ENCODE data around the gene DHFR2.
"Not testable (repeated sequence)": the region's sequence is repeated elsewhere in the genome, so short reads cannot be mapped to it uniquely, and the experiment has no call there.

DHFR2 gene

GRCh38 chr3:94081884-94082283 lies 19.2 kb upstream of the DHFR2 start:
- ATAC-seq (replicated peaks; ENCODE audit: extremely low read depth, poor library complexity, severe bottlenecking) (no peak), DNase-seq (ENCODE audit: low spot score in 2 of 2) (no peak)
- no peaks in the 10 kb centered on the region for H3K9me3 Mint-ChIP-seq
- peaks cover 26% of the 10 kb centered on the region for H3K4me1 Mint-ChIP-seq
- H3K27me3 Mint-ChIP-seq: no peaks in the 10 kb centered on the region
- H3K27ac Mint-ChIP-seq (ENCODE audit: low read depth): no peak overlapping the region
- H3K36me3 Mint-ChIP-seq (ENCODE audit: insufficient read depth): peaks cover 10% of the 10 kb centered on the region
- no peak overlapping the region for H3K4me3 Mint-ChIP-seq

- not testable (repeated sequence) for H3K4me3 Mint-ChIP-seq; H3K27me3 Mint-ChIP-seq; H3K9me3 Mint-ChIP-seq; DNase-seq (ENCODE audit: low spot score in 2 of 2); H3K27ac Mint-ChIP-seq (ENCODE audit: low read depth); ATAC-seq (replicated peaks; ENCODE audit: extremely low read depth, poor library complexity, severe bottlenecking)
- Mint-ChIP-seq H3K4me1 (peaks cover 30% of the 10 kb centered on the region), H3K36me3 (ENCODE audit: insufficient read depth) (peaks cover 16% of the 10 kb centered on the region)
Observed at GRCh38 chr3:94080552-94080951, 17.8 kb upstream of the DHFR2 start.

GRCh38 chr3:94076055-94076454 lies 13.3 kb upstream of the DHFR2 start:
- Mint-ChIP-seq H3K27me3 (no peaks in the 10 kb centered on the region), H3K27ac (ENCODE audit: low read depth) (no peak overlapping the region), H3K4me1 (peaks cover 67% of the 10 kb centered on the region), H3K4me3 (no peak overlapping the region), H3K9me3 (no peaks in the 10 kb centered on the region), H3K36me3 (ENCODE audit: insufficient read depth) (peaks cover 14% of the 10 kb centered on the region)
- DNase-seq (ENCODE audit: low spot score in 2 of 2): no peak
- no peak for ATAC-seq (replicated peaks; ENCODE audit: extremely low read depth, poor library complexity, severe bottlenecking)

GRCh38 chr3:94071713-94072284 lies 9.1 kb upstream of the DHFR2 start:
- H3K4me1 Mint-ChIP-seq: peaks cover 61% of the 10 kb centered on the region

GRCh38 chr3:94070341-94070911 lies 7.7 kb upstream of the DHFR2 start:
- no peak for ATAC-seq (replicated peaks; ENCODE audit: extremely low read depth, poor library complexity, severe bottlenecking)

More at GRCh38 chr3:94071713-94072284, 9.1 kb upstream of the DHFR2 start:
- Mint-ChIP-seq H3K36me3 (ENCODE audit: insufficient read depth) (peaks cover 19% of the 10 kb centered on the region), H3K9me3 (no peaks in the 10 kb centered on the region), H3K27me3 (no peaks in the 10 kb centered on the region), H3K27ac (ENCODE audit: low read depth) (no peak overlapping the region), H3K4me3 (no peak overlapping the region)
- DNase-seq (ENCODE audit: low spot score in 2 of 2): no peak
- ATAC-seq (replicated peaks; ENCODE audit: extremely low read depth, poor library complexity, severe bottlenecking): no peak

GRCh38 chr3:94069194-94069813 lies 6.6 kb upstream of the DHFR2 start:
- DNase-seq (ENCODE audit: low spot score in 2 of 2): no peak
- Mint-ChIP-seq H3K27ac (ENCODE audit: low read depth) (no peak overlapping the region), H3K4me1 (peaks cover 67% of the 10 kb centered on the region), H3K36me3 (ENCODE audit: insufficient read depth) (peaks cover 8% of the 10 kb centered on the region), H3K9me3 (no peaks in the 10 kb centered on the region), H3K4me3 (no peak overlapping the region), H3K27me3 (no peaks in the 10 kb centered on the region)
- no peak for ATAC-seq (replicated peaks; ENCODE audit: extremely low read depth, poor library complexity, severe bottlenecking)

More at GRCh38 chr3:94070341-94070911, 7.7 kb upstream of the DHFR2 start:
- H3K4me3 Mint-ChIP-seq: no peak overlapping the region
- no peak for DNase-seq (ENCODE audit: low spot score in 2 of 2)
- H3K4me1 Mint-ChIP-seq: peaks cover 68% of the 10 kb centered on the region
- no peaks in the 10 kb centered on the region for H3K27me3 Mint-ChIP-seq
- H3K9me3 Mint-ChIP-seq: no peaks in the 10 kb centered on the region
- H3K27ac Mint-ChIP-seq (ENCODE audit: low read depth): no peak overlapping the region
- H3K36me3 Mint-ChIP-seq (ENCODE audit: insufficient read depth): peaks cover 10% of the 10 kb centered on the region

- DNase-seq (ENCODE audit: low spot score in 2 of 2) (no peak), ATAC-seq (replicated peaks; ENCODE audit: extremely low read depth, poor library complexity, severe bottlenecking) (no peak)
- Mint-ChIP-seq H3K4me3 (no peak overlapping the region), H3K9me3 (no peaks in the 10 kb centered on the region), H3K27me3 (no peaks in the 10 kb centered on the region), H3K4me1 (peaks cover 59% of the 10 kb centered on the region), H3K36me3 (ENCODE audit: insufficient read depth) (peaks cover 19% of the 10 kb centered on the region), H3K27ac (ENCODE audit: low read depth) (peak overlapping the region; percentile 40)
Observed at GRCh38 chr3:94066506-94067500, 4.1 kb upstream of the DHFR2 start.

- peaks cover 19% of the 10 kb centered on the region for H3K36me3 Mint-ChIP-seq (ENCODE audit: insufficient read depth)
- H3K27me3 Mint-ChIP-seq: no peaks in the 10 kb centered on the region
- no peak overlapping the region for H3K4me3 Mint-ChIP-seq
- H3K9me3 Mint-ChIP-seq: no peaks in the 10 kb centered on the region
- peak overlapping the region; percentile 40 for H3K27ac Mint-ChIP-seq (ENCODE audit: low read depth)
- ATAC-seq (replicated peaks; ENCODE audit: extremely low read depth, poor library complexity, severe bottlenecking): no peak
- no peak for DNase-seq (ENCODE audit: low spot score in 2 of 2)
- H3K4me1 Mint-ChIP-seq: peaks cover 56% of the 10 kb centered on the region
Observed at GRCh38 chr3:94065819-94066480, 3.2 kb upstream of the DHFR2 start.

GRCh38 chr3:94065122-94065521 lies 2.4 kb upstream of the DHFR2 start:
- DNase-seq (ENCODE audit: low spot score in 2 of 2) (no peak), ATAC-seq (replicated peaks; ENCODE audit: extremely low read depth, poor library complexity, severe bottlenecking) (no peak)
- H3K36me3 Mint-ChIP-seq (ENCODE audit: insufficient read depth): peaks cover 17% of the 10 kb centered on the region
- peaks cover 56% of the 10 kb centered on the region for H3K4me1 Mint-ChIP-seq
- H3K27ac Mint-ChIP-seq (ENCODE audit: low read depth): peak overlapping the region; percentile 4
- H3K4me3 Mint-ChIP-seq: peak overlapping the region; percentile 16
- no peaks in the 10 kb centered on the region for H3K9me3 Mint-ChIP-seq
- no peaks in the 10 kb centered on the region for H3K27me3 Mint-ChIP-seq

GRCh38 chr3:94064243-94064860 lies 1.6 kb upstream of the DHFR2 start:
- peaks cover 20% of the 10 kb centered on the region for H3K36me3 Mint-ChIP-seq (ENCODE audit: insufficient read depth)
- peak overlapping the region; percentile 96 for H3K4me3 Mint-ChIP-seq
- H3K27ac Mint-ChIP-seq (ENCODE audit: low read depth): peak overlapping the region; percentile 99
- DNase-seq (ENCODE audit: low spot score in 2 of 2) (no peak), ATAC-seq (replicated peaks; ENCODE audit: extremely low read depth, poor library complexity, severe bottlenecking) (no peak)
- H3K9me3 Mint-ChIP-seq: no peaks in the 10 kb centered on the region
- peaks cover 54% of the 10 kb centered on the region for H3K4me1 Mint-ChIP-seq
- no peaks in the 10 kb centered on the region for H3K27me3 Mint-ChIP-seq

GRCh38 chr3:94063496-94064119 lies 892 bp upstream of the DHFR2 start:
- Mint-ChIP-seq H3K4me3 (peak overlapping the region; percentile 96), H3K36me3 (ENCODE audit: insufficient read depth) (peaks cover 23% of the 10 kb centered on the region), H3K4me1 (peaks cover 48% of the 10 kb centered on the region), H3K27ac (ENCODE audit: low read depth) (peak overlapping the region; percentile 99), H3K9me3 (no peaks in the 10 kb centered on the region), H3K27me3 (no peaks in the 10 kb centered on the region)
- no peak for ATAC-seq (replicated peaks; ENCODE audit: extremely low read depth, poor library complexity, severe bottlenecking)
- DNase-seq (ENCODE audit: low spot score in 2 of 2): no peak
